ENCODE data around the gene ABCA1.

DNA sequence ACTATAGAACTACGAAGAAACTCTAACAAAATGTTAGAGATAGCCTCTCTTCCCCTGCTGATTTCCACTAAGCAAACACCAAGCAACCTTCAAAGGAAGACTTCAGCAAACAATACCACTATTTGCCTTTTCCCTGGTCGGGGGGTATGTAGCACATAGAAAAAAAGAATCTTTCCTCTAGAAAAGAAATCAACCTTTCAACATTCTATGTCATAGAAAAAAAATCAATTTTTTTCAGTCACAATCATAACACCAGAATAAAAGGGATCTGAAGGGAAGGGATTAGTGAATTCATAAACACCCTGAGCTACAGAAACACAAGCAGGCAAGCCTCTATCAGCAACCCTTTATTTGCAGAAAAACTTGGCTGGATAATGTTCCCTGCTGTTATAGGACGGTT is 15.3 kb downstream of the ABCA1 start:
- TF ChIP-seq, protein P1, sequence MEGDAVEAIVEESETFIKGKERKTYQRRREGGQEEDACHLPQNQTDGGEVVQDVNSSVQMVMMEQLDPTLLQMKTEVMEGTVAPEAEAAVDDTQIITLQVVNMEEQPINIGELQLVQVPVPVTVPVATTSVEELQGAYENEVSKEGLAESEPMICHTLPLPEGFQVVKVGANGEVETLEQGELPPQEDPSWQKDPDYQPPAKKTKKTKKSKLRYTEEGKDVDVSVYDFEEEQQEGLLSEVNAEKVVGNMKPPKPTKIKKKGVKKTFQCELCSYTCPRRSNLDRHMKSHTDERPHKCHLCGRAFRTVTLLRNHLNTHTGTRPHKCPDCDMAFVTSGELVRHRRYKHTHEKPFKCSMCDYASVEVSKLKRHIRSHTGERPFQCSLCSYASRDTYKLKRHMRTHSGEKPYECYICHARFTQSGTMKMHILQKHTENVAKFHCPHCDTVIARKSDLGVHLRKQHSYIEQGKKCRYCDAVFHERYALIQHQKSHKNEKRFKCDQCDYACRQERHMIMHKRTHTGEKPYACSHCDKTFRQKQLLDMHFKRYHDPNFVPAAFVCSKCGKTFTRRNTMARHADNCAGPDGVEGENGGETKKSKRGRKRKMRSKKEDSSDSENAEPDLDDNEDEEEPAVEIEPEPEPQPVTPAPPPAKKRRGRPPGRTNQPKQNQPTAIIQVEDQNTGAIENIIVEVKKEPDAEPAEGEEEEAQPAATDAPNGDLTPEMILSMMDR (IDR thresholded peaks at IDR 0.05; ENCODE audit: borderline replicate concordance, extremely low read depth, low read length, poor library complexity, severe bottlenecking): no peak
- TF ChIP-seq EZH2 (IDR thresholded peaks at IDR 0.05; ENCODE audit: borderline replicate concordance, low read depth, low read length, severe bottlenecking): no peak

Data from DND-41 (cell line).